Neutrophil (primary cell): Measurements from ENCODE around the gene APCDD1L.

Experiments used
- H3K27ac ChIP-seq: fragments of 200-600 bp; sonication (generic); 2 replicates; pipeline ENCODE4 v1.5.1; 2016; ENCODE audit warnings: mild to moderate bottlenecking, moderate library complexity
- H3K27me3 ChIP-seq: fragments of 200-600 bp; sonication (generic); 2 replicates; pipeline ENCODE4 v1.6.0; 2016; ENCODE audit warnings: mild to moderate bottlenecking
- H3K36me3 ChIP-seq: fragments of 200-600 bp; sonication (generic); 2 replicates; pipeline ENCODE4 v1.5.1; 2017
- H3K4me1 ChIP-seq, 2 experiments: fragments of 200-600 bp in 1 of 2; sonication (generic) in 1 of 2; 1 replicate in 1 of 2; 2 replicates in 1 of 2; pipeline versions ENCODE4 v1.5.1 to v1.6.1; 2013 to 2016; ENCODE audit warnings: low read depth in 1 of 2, low read length in 1 of 2, mild to moderate bottlenecking in 1 of 2, moderate library complexity in 1 of 2; ENCODE audit not compliant: control insufficient read depth in 1 of 2, insufficient read depth in 1 of 2
- H3K4me3 ChIP-seq, 2 experiments: fragments of 200-600 bp in 1 of 2; sonication (generic) in 1 of 2; 1 replicate in 1 of 2; 2 replicates in 1 of 2; pipeline ENCODE4 v1.5.1; 2013 to 2016; ENCODE audit warnings: low read depth in 1 of 2, low read length in 1 of 2, mild to moderate bottlenecking in 1 of 2, moderate library complexity in 1 of 2
- H3K9me3 ChIP-seq: fragments of 200-600 bp; sonication (generic); 2 replicates; pipeline ENCODE4 v1.5.1; 2016
- CTCF ChIP-seq: fragments of 200-600 bp; sonication (generic); IDR thresholded peaks from 2 replicates; pipeline ENCODE4 v1.5.1; 2016; ENCODE audit warnings: antibody characterized with exemption

APCDD1L gene

DNA sequence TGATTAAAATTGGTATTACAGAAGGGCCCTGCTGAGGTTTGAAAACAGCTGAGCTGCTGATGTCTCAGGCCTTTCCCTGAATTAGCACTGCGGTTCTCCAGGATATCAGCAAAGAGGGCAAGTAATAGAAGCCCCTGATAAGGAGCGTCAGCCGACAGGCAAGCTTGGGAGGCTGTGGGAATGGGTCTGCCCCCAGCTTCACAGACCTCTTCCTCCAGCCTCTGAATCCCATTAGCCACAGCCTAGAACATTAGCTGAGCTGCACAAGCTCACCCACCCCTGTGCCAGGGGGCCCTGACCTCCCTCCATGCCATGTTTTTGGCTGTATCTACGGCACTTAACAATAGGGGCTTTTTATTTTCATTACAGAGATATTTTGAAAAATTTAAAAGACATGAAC lies 66.2 kb downstream of the APCDD1L start:
- peaks cover 41% of the 10 kb centered on the region for H3K36me3 ChIP-seq
- H3K27ac ChIP-seq = no peak overlapping the region
- no peaks in the 10 kb centered on the region for H3K4me1 ChIP-seq
- no peaks in the 10 kb centered on the region for H3K27me3 ChIP-seq
- TF ChIP-seq CTCF = no peak
- H3K9me3 ChIP-seq = no peaks in the 10 kb centered on the region
- H3K4me3 ChIP-seq = no peak overlapping the region

DNA sequence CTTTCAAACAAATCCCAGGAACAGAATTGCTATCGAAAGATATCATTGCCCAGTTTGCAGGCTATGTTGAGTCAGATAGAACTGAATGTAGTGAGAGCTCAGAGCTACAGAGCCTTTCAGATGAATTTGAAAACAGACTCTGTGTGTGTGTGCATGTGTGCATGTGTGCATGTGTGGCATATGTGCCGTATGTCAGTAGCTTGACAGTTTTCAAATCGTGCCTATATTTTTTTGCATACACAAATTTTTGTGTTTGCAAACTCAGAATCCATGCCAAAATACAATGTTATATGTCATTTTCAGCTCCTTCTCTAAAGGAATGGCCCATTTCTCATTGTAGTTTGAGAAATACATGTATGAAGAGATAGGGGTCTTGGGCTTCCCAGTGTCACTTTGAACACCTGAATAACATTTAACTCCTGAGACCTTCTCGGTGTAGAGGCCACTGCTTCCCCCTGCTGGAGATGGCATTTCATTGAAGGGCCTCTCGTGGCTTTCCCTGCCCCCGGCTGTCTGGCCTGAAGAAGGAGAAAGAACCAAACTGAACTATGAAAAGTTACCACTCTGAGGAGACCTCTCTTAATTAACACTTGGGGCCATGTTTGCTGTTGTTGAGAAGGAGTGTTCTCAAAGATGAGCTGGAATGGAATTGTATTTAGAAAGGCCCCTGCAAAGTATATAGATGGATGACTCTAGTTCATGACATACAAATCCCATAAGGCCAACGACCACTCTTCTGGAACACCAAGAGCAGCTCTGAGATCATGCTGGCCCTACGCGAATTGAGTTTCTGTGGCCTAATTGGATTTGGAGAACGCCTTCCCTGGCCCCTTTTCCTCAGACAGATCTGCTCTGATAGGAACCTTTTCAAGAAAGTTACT lies 67.4 kb downstream of the APCDD1L start:
- no peak overlapping the region for H3K4me3 ChIP-seq
- no peak overlapping the region for H3K27ac ChIP-seq
- H3K9me3 ChIP-seq = no peaks in the 10 kb centered on the region
- no peaks in the 10 kb centered on the region for H3K4me1 ChIP-seq
- no peaks in the 10 kb centered on the region for H3K27me3 ChIP-seq
- H3K36me3 ChIP-seq = peaks cover 49% of the 10 kb centered on the region
- TF ChIP-seq CTCF = peak; percentile 33

DNA sequence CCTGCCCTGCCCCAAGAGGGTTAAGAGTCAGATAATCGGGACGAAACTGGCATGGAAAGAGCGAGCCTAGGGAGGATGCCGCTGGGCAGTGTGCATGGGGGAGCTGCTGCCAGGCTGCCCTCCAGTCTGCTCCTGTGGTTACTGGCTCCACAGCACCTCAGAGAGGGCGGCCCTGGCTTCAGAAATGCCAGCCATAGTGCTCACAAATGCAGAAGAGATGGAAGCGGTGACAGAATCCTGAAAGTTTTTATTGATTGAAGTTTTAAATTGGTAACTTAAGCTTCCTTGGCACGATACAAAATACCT lies 68.3 kb downstream of the APCDD1L start:
- H3K4me3 ChIP-seq = no peak overlapping the region
- no peaks in the 10 kb centered on the region for H3K4me1 ChIP-seq
- H3K36me3 ChIP-seq = peaks cover 55% of the 10 kb centered on the region

DNA sequence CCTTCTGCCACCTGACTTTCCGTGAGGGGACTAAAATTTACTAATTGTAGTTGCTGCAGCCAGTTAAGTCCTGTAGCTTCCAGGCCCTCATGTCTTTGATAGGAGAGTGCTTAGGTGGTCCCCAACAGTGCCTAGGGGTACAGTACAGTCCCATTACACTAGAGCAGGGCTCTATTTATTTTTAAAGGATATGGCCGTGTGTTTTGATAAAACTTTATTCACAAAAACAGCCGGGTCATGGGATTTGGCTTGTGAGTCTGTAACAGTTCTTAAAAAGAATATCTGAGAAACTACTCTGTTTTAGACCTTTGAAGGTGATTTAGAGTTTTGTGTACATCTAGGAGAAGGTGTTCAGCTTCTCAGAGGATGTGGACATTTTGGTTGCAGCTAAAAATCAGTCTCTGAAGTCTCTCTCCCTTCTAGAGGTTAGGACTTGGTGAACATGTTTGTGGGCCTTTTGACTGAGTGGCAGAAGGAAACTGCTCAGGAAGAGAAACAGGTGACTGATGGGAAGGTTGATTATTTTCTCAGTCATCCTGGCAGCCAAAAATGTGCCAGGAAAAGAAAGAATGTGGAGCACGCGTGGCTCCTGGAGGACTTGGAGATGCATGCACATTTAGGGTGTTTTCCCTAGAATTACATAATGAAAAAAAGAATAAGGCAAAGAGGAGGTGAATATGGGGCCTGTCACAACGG lies 68.8 kb downstream of the APCDD1L start:
- no peak overlapping the region for H3K27ac ChIP-seq
- H3K36me3 ChIP-seq = peaks cover 60% of the 10 kb centered on the region
- H3K4me1 ChIP-seq = no peaks in the 10 kb centered on the region
- no peaks in the 10 kb centered on the region for H3K9me3 ChIP-seq
- H3K27me3 ChIP-seq = no peaks in the 10 kb centered on the region
- H3K4me3 ChIP-seq = no peak overlapping the region
- TF ChIP-seq CTCF = no peak

More for the DNA sequence above, 68.3 kb downstream of the APCDD1L start:
- Histone ChIP-seq H3K27ac (no peak overlapping the region), H3K27me3 (no peaks in the 10 kb centered on the region), H3K9me3 (no peaks in the 10 kb centered on the region)
- no peak for TF ChIP-seq CTCF

GRCh38 chr20:58444746-58445255 lies 70.4 kb downstream of the APCDD1L start:
- TF ChIP-seq CTCF = no peak
- Histone ChIP-seq H3K27me3 (no peaks in the 10 kb centered on the region), H3K36me3 (peaks cover 75% of the 10 kb centered on the region), H3K4me3 (no peak overlapping the region), H3K27ac (no peak overlapping the region), H3K9me3 (no peaks in the 10 kb centered on the region), H3K4me1 (no peaks in the 10 kb centered on the region)
